PFSK-1 (cell line): ENCODE data around the gene UNC80.

Source experiments
- POLR2AphosphoS5 ChIP-seq: IDR thresholded peaks from 2 replicates; pipeline ENCODE4 v1.6.1; 2012; ENCODE audit warnings: low read depth, mild to moderate bottlenecking, control low read depth, low read length, moderate library complexity
- SIN3A ChIP-seq: IDR thresholded peaks from 2 replicates; pipeline ENCODE4 v1.6.1; 2012; ENCODE audit warnings: mild to moderate bottlenecking, low read length, moderate library complexity, borderline replicate concordance; ENCODE audit not compliant: insufficient read depth

DNA sequence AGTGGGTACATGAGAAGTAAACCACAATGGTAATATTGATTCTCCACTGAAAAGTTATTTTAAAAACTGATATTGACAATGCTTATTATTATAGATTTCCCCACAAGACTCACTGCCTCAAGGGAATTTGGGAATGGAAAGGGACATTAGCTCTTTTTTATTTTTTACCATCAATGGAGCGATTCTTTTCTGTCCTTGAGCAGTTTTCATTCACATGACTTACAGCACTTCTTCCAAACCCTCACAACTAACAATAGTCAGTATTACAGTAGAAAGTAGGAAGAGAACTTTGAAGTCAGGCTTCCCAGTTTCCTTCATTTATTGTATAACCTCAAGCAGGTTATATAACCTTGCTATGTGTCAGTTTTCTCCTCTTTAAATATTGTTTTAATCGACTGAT is 4.3 kb upstream of the UNC80 start:
- TF ChIP-seq SIN3A (no peak), POLR2AphosphoS5 (no peak)
